AG04450 (cell line): Measurements from ENCODE around the gene RPGR. TPM values are rescaled to one million over a fixed set of nuclear protein-coding genes. Genes with fewer than 3 reads are reported as not detected.

ENCODE experiments used
- CTCF ChIA-PET: fragments of 300-600, 350-600 bp; formaldehyde crosslinking; extraction: SDS; loops from one replicate; lab custom pipeline; 2022; ENCODE audit warnings: antibody characterized with exemption, inconsistent platforms; lab: Charles Lee
- POLR2A ChIA-PET: fragments of 350-600 bp; formaldehyde crosslinking; extraction: SDS; loops from one replicate; lab custom pipeline; 2021; ENCODE audit warnings: antibody characterized with exemption, inconsistent platforms; lab: Yijun Ruan, JAX
- DNase-seq: peaks from one replicate; pipeline ENCODE4 v3.0.0-alpha.2; 2011; ENCODE audit warnings: low read depth, low spot score
- H3K27ac ChIP-seq: one replicate; pipeline ENCODE4 v1.5.1; 2012; ENCODE audit warnings: low read depth, low read length, control low read depth
- H3K27me3 ChIP-seq: one replicate; pipeline ENCODE4 v1.6.0; 2012; ENCODE audit warnings: low read length; ENCODE audit not compliant: control insufficient read depth, insufficient read depth
- H3K4me3 ChIP-seq: 2 replicates; pipeline ENCODE4 v1.5.1; 2011; ENCODE audit warnings: mild to moderate bottlenecking, low read depth, low read length, control low read depth
- H3K9me3 ChIP-seq: 2 replicates; pipeline ENCODE4 v1.5.1; 2012; ENCODE audit warnings: low read length; ENCODE audit not compliant: control insufficient read depth, insufficient read depth
- CTCF ChIP-seq: IDR thresholded peaks from 2 replicates; pipeline ENCODE4 v1.5.1; 2011; ENCODE audit warnings: low read depth, low read length, control low read depth, inconsistent platforms
- polyA plus RNA-seq: library from polyadenylated mRNA; depleted of rRNA; stranded (reverse); fragments of >200 nt; gene quantifications from 2 replicates; pipeline ENCODE4 v1.2.3, GENCODE V29; 2011

The RPGR gene
- polyA plus RNA-seq, 1 experiment: 2.0 TPM

GRCh38 chrX:38332505-38332904 is 5.2 kb upstream of the RPGR start:
- no peak for TF ChIP-seq CTCF
- H3K27me3 ChIP-seq: no peaks in the 10 kb centered on the region
- DNase-seq: no peak
- CTCF ChIA-PET: interaction anchor here (1.3 kb wide), 1 partner anchor 141 kb away, joined by 4 read pairs; no protein-coding TSS in a partner anchor
- H3K27ac ChIP-seq: no peak overlapping the region
- no peak overlapping the region for H3K4me3 ChIP-seq
- no peaks in the 10 kb centered on the region for H3K9me3 ChIP-seq
- POLR2A ChIA-PET: no interaction called here

DNA sequence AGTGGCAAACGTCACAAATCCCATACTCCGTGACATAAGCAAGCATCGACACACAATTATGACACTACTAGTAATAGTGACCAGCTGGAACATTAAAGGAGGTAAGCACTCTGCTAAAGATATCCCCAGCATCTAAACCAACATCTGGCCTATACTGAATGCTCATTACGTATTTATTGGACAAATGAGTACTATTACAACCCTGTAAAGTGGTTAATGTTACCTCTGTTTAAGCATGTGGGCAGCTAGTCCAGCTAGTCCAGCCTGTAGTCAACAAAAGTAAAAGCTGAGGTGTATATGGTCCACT is 419 bp upstream of the RPGR start:
- CTCF ChIA-PET: interaction anchor here (0.8 to 2.3 kb wide), 16 partner anchors 15 to 636 kb away, joined by 3 to 20 read pairs (median 5); partner anchors contain the start of gene SRPX
- no peak for TF ChIP-seq CTCF
- H3K27ac ChIP-seq: no peak overlapping the region
- H3K27me3 ChIP-seq: no peaks in the 10 kb centered on the region
- POLR2A ChIA-PET: interaction anchor here (0.8 to 1.2 kb wide), 2 partner anchors 17 to 161 kb away, joined by 3 to 4 read pairs; no protein-coding TSS in a partner anchor
- DNase-seq: no peak
- H3K9me3 ChIP-seq: no peaks in the 10 kb centered on the region
- H3K4me3 ChIP-seq: peak overlapping the region; percentile 31; the same call in 1 of the 2 replicates

GRCh38 chrX:38326086-38326485 is 1.2 kb downstream of the RPGR start:
- no peak for TF ChIP-seq CTCF
- Histone ChIP-seq H3K27me3 (no peaks in the 10 kb centered on the region), H3K9me3 (no peaks in the 10 kb centered on the region), H3K4me3 (peak overlapping the region; percentile 74), H3K27ac (no peak overlapping the region)
- POLR2A ChIA-PET: no interaction called here
- CTCF ChIA-PET: interaction anchor here (1.0 to 2.3 kb wide), 6 partner anchors 53 to 816 kb away, joined by 3 to 20 read pairs (median 7); partner anchors contain the start of gene SRPX
- DNase-seq: no peak

DNA sequence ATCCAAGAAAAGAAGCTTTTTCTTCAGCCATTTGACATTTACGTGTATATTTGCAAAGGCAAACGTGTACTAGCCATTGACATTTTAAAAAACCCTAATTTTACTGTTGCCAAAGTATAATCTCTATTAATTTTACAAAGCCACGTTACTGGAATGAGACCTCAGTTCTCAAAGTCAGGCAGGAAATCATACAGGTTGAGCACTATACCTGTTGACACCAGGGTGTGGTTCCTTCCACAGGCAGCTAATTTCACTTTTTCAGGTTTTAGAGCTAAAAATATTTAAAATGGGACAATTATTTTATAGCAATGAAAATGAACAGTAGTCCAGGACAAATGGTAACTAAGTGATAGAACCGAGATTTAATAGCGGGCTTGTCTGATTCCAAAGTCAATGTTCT is 6.5 kb downstream of the RPGR start:
- H3K9me3 ChIP-seq: no peaks in the 10 kb centered on the region
- no peak overlapping the region for H3K27ac ChIP-seq
- POLR2A ChIA-PET: no interaction called here
- H3K4me3 ChIP-seq: no peak overlapping the region
- no peaks in the 10 kb centered on the region for H3K27me3 ChIP-seq
- CTCF ChIA-PET: interaction anchor here (0.6 to 1.2 kb wide), 2 partner anchors 129 to 573 kb away, joined by 4 read pairs; no protein-coding TSS in a partner anchor
- TF ChIP-seq CTCF: no peak
- DNase-seq: no peak

DNA sequence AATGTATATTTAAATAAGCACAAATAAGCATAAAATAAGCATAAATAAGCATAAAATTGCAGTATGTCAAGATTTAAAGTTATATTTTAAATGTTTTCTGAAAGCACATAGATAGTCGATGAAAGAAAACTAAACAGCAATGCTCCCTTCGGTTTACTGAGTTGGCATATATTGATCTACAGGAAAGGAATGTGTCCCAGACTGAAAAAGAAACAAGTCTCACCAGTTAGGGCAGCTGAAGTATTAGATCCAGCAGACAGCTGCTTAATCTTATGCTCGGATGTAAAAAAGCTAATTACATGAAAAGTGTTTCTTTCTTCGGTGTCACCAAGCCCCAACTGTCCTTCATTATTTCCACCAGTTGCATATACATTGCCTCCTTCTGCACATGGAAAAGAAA is 8.7 kb downstream of the RPGR start:
- no peak for DNase-seq
- CTCF ChIA-PET: no interaction called here
- POLR2A ChIA-PET: interaction anchor here (1.0 kb wide), 1 partner anchor 8 kb away, joined by 4 read pairs; the partner anchor contains the start of gene RPGR

More for the DNA sequence above, 8.7 kb downstream of the RPGR start:
- no peak for TF ChIP-seq CTCF
- H3K27ac ChIP-seq: no peak overlapping the region
- H3K27me3 ChIP-seq: no peaks in the 10 kb centered on the region
- H3K9me3 ChIP-seq: no peaks in the 10 kb centered on the region
- no peak overlapping the region for H3K4me3 ChIP-seq
